Kidney epithelial cell (primary cell): Measurements from ENCODE around the gene PDE10A. TPM values are rescaled to one million over a fixed set of nuclear protein-coding genes. Genes with fewer than 3 reads are reported as not detected.

Source experiments
- DNase-seq: peaks from one replicate; pipeline ENCODE4 v3.0.0-alpha.2; 2010; ENCODE audit warnings: low read depth
- H3K27me3 ChIP-seq: 2 replicates; pipeline ENCODE4 v1.6.0; 2011; ENCODE audit warnings: low read length; ENCODE audit not compliant: control insufficient read depth, insufficient read depth
- H3K36me3 ChIP-seq: 2 replicates; pipeline ENCODE4 v1.5.1; 2011; ENCODE audit warnings: low read length; ENCODE audit not compliant: control insufficient read depth, insufficient read depth
- H3K4me3 ChIP-seq: 2 replicates; pipeline ENCODE4 v1.5.1; 2011; ENCODE audit warnings: low read depth, mild to moderate bottlenecking, control low read depth, low read length
- CTCF ChIP-seq: IDR thresholded peaks from 2 replicates; pipeline ENCODE4 v1.5.1; 2011; ENCODE audit warnings: mild to moderate bottlenecking, moderate library complexity, low read length, control low read depth, inconsistent platforms; ENCODE audit not compliant: insufficient read depth, poor library complexity, severe bottlenecking
- total RNA-seq: library from RNA; depleted of rRNA; stranded (reverse); fragments of >200 nt; gene quantifications from 2 replicates; pipeline ENCODE4 v1.2.3, GENCODE V29; 2015

PDE10A gene
- total RNA-seq, 1 donor from 2014 or later, result 13.0 TPM

GRCh38 chr6:165685302-165685701 lies 22.3 kb upstream of the PDE10A start:
- Histone ChIP-seq H3K36me3 (no peaks in the 10 kb centered on the region), H3K4me3 (no peak overlapping the region), H3K27me3 (no peaks in the 10 kb centered on the region)
- DNase-seq, result no peak
- TF ChIP-seq CTCF, result no peak

GRCh38 chr6:165684333-165684732 lies 21.3 kb upstream of the PDE10A start:
- DNase-seq, result no peak
- no peak for TF ChIP-seq CTCF
- no peaks in the 10 kb centered on the region for H3K36me3 ChIP-seq
- H3K4me3 ChIP-seq, result no peak overlapping the region
- no peaks in the 10 kb centered on the region for H3K27me3 ChIP-seq

- Histone ChIP-seq H3K4me3 (no peak overlapping the region), H3K27me3 (no peaks in the 10 kb centered on the region), H3K36me3 (no peaks in the 10 kb centered on the region)
- DNase-seq, result no peak
- TF ChIP-seq CTCF, result no peak
These were observed 17.9 kb upstream of the PDE10A start for GRCh38 chr6:165680975-165681374.

- no peak for DNase-seq
- Histone ChIP-seq H3K27me3 (no peaks in the 10 kb centered on the region), H3K36me3 (no peaks in the 10 kb centered on the region), H3K4me3 (no peak overlapping the region)
- no peak for TF ChIP-seq CTCF
These were observed 16.3 kb upstream of the PDE10A start for GRCh38 chr6:165679326-165679725.

GRCh38 chr6:165678904-165679303 lies 15.9 kb upstream of the PDE10A start:
- TF ChIP-seq CTCF, result no peak
- no peak overlapping the region for H3K4me3 ChIP-seq
- no peak for DNase-seq
- H3K27me3 ChIP-seq, result no peaks in the 10 kb centered on the region
- no peaks in the 10 kb centered on the region for H3K36me3 ChIP-seq

GRCh38 chr6:165678429-165678828 lies 15.4 kb upstream of the PDE10A start:
- H3K27me3 ChIP-seq, result no peaks in the 10 kb centered on the region
- H3K36me3 ChIP-seq, result no peaks in the 10 kb centered on the region
- no peak for DNase-seq
- TF ChIP-seq CTCF, result no peak
- H3K4me3 ChIP-seq, result no peak overlapping the region
